A549 (cell line): ENCODE measurements around the gene GABRR3.

Experiments used
- BHLHE40 ChIP-seq: IDR thresholded peaks from 2 replicates; pipeline ENCODE4 v1.6.1; 2012; ENCODE audit warnings: low read depth, low read length, inconsistent platforms
- CHD2 ChIP-seq: fragments of 150-350 bp; IDR thresholded peaks from 2 replicates; pipeline ENCODE4 v1.6.1; 2014; ENCODE audit warnings: low read length; ENCODE audit not compliant: partially characterized antibody
- CTCF ChIP-seq: fragments of >200 bp; sonication (Bioruptor Twin); formaldehyde crosslinking; IDR thresholded peaks from 3 replicates; pipeline ENCODE4 v1.5.1; 2016
- EHMT2 ChIP-seq: fragments of 200-600 bp; sonication (generic); IDR thresholded peaks from 2 replicates; pipeline ENCODE4 v1.6.1; 2016; ENCODE audit warnings: antibody characterized with exemption, low read depth, mild to moderate bottlenecking, moderate library complexity
- EP300 ChIP-seq, 2 experiments: fragments of >200 bp; sonication (Bioruptor Twin); formaldehyde crosslinking; IDR thresholded peaks; 2 replicates in 1 of 2; 3 replicates in 1 of 2; pipeline ENCODE4 v1.6.1; 2016 to 2017
- ESRRA ChIP-seq: fragments of 150-350 bp; IDR thresholded peaks from 2 replicates; pipeline ENCODE4 v1.6.1; 2014; ENCODE audit warnings: mild to moderate bottlenecking, low read length, borderline replicate concordance
- HOXA7 ChIP-seq: fragments of 250-450 bp; sonication (Bioruptor Pico); IDR thresholded peaks from 2 replicates; pipeline ENCODE4 v1.5.0; 2020; ENCODE audit warnings: mild to moderate bottlenecking, moderate library complexity
- KDM5A ChIP-seq: fragments of 200-600 bp; sonication (generic); IDR thresholded peaks from 2 replicates; pipeline ENCODE4 v1.6.1; 2016; ENCODE audit warnings: antibody characterized with exemption, mild to moderate bottlenecking
- PHF8 ChIP-seq: fragments of 200-600 bp; sonication (generic); IDR thresholded peaks from 2 replicates; pipeline ENCODE4 v1.6.1; 2016; ENCODE audit warnings: low read depth, mild to moderate bottlenecking, antibody characterized with exemption, moderate library complexity, borderline replicate concordance
- POLR2A ChIP-seq: IDR thresholded peaks from 2 replicates; pipeline ENCODE4 v1.6.1; 2012; ENCODE audit warnings: mild to moderate bottlenecking, low read length
- POLR2AphosphoS2 ChIP-seq: conservative IDR thresholded peaks from 2 replicates; pipeline ENCODE4 v1.6.1; 2012; ENCODE audit warnings: low read length, improper control_type of control experiment, inconsistent platforms
- RAD21 ChIP-seq, 2 experiments: fragments of >200 bp in 1 of 2; sonication (Bioruptor Twin) in 1 of 2; formaldehyde crosslinking in 1 of 2; IDR thresholded peaks in 1 of 2; conservative IDR thresholded peaks in 1 of 2; 2 replicates in 1 of 2; 3 replicates in 1 of 2; pipeline ENCODE4 v1.6.1; 2012 to 2018; ENCODE audit warnings: inconsistent platforms in 1 of 2
- RCOR1 ChIP-seq: fragments of 150-350 bp; IDR thresholded peaks from 2 replicates; pipeline ENCODE4 v1.6.1; 2014; ENCODE audit warnings: antibody characterized with exemption, low read length, low read depth
- TF ChIP-seq, protein P1 (sequence below): fragments of 200-600 bp; sonication (generic); IDR thresholded peaks from 2 replicates; pipeline ENCODE4 v1.6.1; 2016; ENCODE audit warnings: antibody characterized with exemption, mild to moderate bottlenecking, moderate library complexity

GRCh38 chr3:98056035-98056434 lies 20.9 kb upstream of the GABRR3 start:
- TF ChIP-seq KDM5A (no peak), CTCF (no peak), POLR2A (no peak), RAD21 (conservative IDR thresholded peaks at IDR 0.05 in 1 of 2, IDR thresholded peaks at IDR 0.05 in 1 of 2) (no peak), EP300 (IDR thresholded peaks at IDR 0.05) (no peak), PHF8 (no peak), POLR2AphosphoS2 (no peak), EHMT2 (no peak), BHLHE40 (no peak), ESRRA (no peak), RCOR1 (no peak), CHD2 (no peak), HOXA7 (CRISPR knock-in tag) (no peak)
- TF ChIP-seq, protein P1, sequence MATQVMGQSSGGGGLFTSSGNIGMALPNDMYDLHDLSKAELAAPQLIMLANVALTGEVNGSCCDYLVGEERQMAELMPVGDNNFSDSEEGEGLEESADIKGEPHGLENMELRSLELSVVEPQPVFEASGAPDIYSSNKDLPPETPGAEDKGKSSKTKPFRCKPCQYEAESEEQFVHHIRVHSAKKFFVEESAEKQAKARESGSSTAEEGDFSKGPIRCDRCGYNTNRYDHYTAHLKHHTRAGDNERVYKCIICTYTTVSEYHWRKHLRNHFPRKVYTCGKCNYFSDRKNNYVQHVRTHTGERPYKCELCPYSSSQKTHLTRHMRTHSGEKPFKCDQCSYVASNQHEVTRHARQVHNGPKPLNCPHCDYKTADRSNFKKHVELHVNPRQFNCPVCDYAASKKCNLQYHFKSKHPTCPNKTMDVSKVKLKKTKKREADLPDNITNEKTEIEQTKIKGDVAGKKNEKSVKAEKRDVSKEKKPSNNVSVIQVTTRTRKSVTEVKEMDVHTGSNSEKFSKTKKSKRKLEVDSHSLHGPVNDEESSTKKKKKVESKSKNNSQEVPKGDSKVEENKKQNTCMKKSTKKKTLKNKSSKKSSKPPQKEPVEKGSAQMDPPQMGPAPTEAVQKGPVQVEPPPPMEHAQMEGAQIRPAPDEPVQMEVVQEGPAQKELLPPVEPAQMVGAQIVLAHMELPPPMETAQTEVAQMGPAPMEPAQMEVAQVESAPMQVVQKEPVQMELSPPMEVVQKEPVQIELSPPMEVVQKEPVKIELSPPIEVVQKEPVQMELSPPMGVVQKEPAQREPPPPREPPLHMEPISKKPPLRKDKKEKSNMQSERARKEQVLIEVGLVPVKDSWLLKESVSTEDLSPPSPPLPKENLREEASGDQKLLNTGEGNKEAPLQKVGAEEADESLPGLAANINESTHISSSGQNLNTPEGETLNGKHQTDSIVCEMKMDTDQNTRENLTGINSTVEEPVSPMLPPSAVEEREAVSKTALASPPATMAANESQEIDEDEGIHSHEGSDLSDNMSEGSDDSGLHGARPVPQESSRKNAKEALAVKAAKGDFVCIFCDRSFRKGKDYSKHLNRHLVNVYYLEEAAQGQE = no peak
